CD4-positive, alpha-beta T cell (primary cell): Measurements from ENCODE around the gene BRME1. TPM values are rescaled to one million over a fixed set of nuclear protein-coding genes. Genes with fewer than 3 reads are reported as not detected.
"Not testable (repeated sequence)": the region's sequence is repeated elsewhere in the genome, so short reads cannot be mapped to it uniquely, and the experiment has no call there.

Experiments
- ATAC-seq: fragments of 200-7000 bp; cut with Tn5 transposase; one replicate; pipeline ENCODE4 v1.10.0; 2022; ENCODE audit warnings: mild to moderate bottlenecking; ENCODE audit not compliant: poor library complexity
- CTCF ChIA-PET: fragments of 350-600 bp; sonication (Branson Sonifier 250); formaldehyde crosslinking; loops from one replicate; lab custom pipeline; 2021; ENCODE audit warnings: antibody characterized with exemption, inconsistent platforms; lab: Charles Lee
- POLR2A ChIA-PET: fragments of 350-600 bp; sonication (Branson Sonifier 250); formaldehyde crosslinking; loops from one replicate; lab custom pipeline; 2021; ENCODE audit warnings: antibody characterized with exemption, inconsistent platforms; lab: Charles Lee
- DNase-seq, 14 experiments: peaks; one replicate each; pipeline ENCODE4 v3.0.0-alpha.2; 2013 to 2020; ENCODE audit warnings: mixed read lengths in 2 of 14
- H3K27ac ChIP-seq, 2 donors: one replicate each; pipeline versions ENCODE4 v1.5.1 to v1.7.0; 2013; ENCODE audit warnings: low read length in 2 of 2, low read depth in 1 of 2, mild to moderate bottlenecking in 1 of 2
- H3K27me3 ChIP-seq, 2 experiments: 1 replicate in 1 of 2; 2 replicates in 1 of 2; pipeline versions ENCODE4 v1.6.1 to v1.7.0; 2013; ENCODE audit warnings: low read length in 2 of 2, control low read depth in 1 of 2, mild to moderate bottlenecking in 1 of 2, moderate library complexity in 1 of 2; ENCODE audit not compliant: insufficient read depth in 2 of 2, control insufficient read depth in 1 of 2
- H3K36me3 ChIP-seq: one replicate; pipeline ENCODE4 v1.6.1; 2013; ENCODE audit warnings: low read length, control low read depth; ENCODE audit not compliant: insufficient read depth
- H3K4me1 ChIP-seq: one replicate; pipeline ENCODE4 v1.6.1; 2013; ENCODE audit warnings: low read length, control low read depth; ENCODE audit not compliant: insufficient read depth
- H3K4me3 ChIP-seq: one replicate; pipeline ENCODE4 v1.5.1; 2013; ENCODE audit warnings: mild to moderate bottlenecking, low read length, moderate library complexity
- H3K9me3 ChIP-seq, 2 experiments: 1 replicate in 1 of 2; 2 replicates in 1 of 2; pipeline versions ENCODE4 v1.6.1 to v1.7.0; 2013; ENCODE audit warnings: low read length in 2 of 2, mild to moderate bottlenecking in 2 of 2, control low read depth in 1 of 2, moderate library complexity in 1 of 2; ENCODE audit not compliant: control insufficient read depth in 1 of 2, insufficient read depth in 1 of 2
- H3K27ac Mint-ChIP-seq: one replicate; pipeline ENCODE4 v1.8.0; 2020; ENCODE audit warnings: mixed read lengths
- H3K27me3 Mint-ChIP-seq: one replicate; pipeline ENCODE4 v1.8.0; 2021; ENCODE audit warnings: mixed read lengths
- H3K36me3 Mint-ChIP-seq: one replicate; pipeline ENCODE4 v1.8.0; 2021; ENCODE audit warnings: low read depth, mixed read lengths
- H3K4me1 Mint-ChIP-seq: one replicate; pipeline ENCODE4 v1.8.0; 2021; ENCODE audit warnings: low read depth, mixed read lengths
- H3K4me3 Mint-ChIP-seq: one replicate; pipeline ENCODE4 v1.8.0; 2020; ENCODE audit warnings: mild to moderate bottlenecking, mixed read lengths
- H3K9me3 Mint-ChIP-seq: one replicate; pipeline ENCODE4 v1.8.0; 2020; ENCODE audit warnings: mixed read lengths
- intact Hi-C, 2 experiments: fragments of 100-400 bp; cut with DNase I in 1 of 2; cut with micrococcal nuclease in 1 of 2; formaldehyde crosslinking; loops; one replicate each; pipeline versions ENCODE4 v1.15.1 to v1.9.0; 2023 to 2025; cut with DNase I, micrococcal nuclease
- total RNA-seq, 174 experiments: library from RNA in 2 of 174; stranded (reverse) in 2 of 174; gene quantifications; one replicate each; pipeline ENCODE4 v1.2.3 and lab custom pipeline; 2021 to 2026
- TF ChIP-seq, protein P1 (sequence below): fragments of 200-600 bp; IDR thresholded peaks from one replicate; pipeline ENCODE4 v1.8.0; 2022; ENCODE audit warnings: antibody characterized with exemption, mild to moderate bottlenecking

BRME1 gene
- total RNA-seq, 2 experiments from 2014 or later: 1.1 to 1.3 TPM

- Mint-ChIP-seq H3K9me3 (no peaks in the 10 kb centered on the region), H3K4me3 (peak overlapping the region; percentile 56), H3K4me1 (peaks cover 30% of the 10 kb centered on the region), H3K27me3 (peaks cover 16% of the 10 kb centered on the region), H3K27ac (no peak overlapping the region), H3K36me3 (no peaks in the 10 kb centered on the region)
- Histone ChIP-seq H3K27ac (no peak overlapping the region), H3K27me3 (peaks cover 10 to 11% of the 10 kb centered on the region in 2 experiments), H3K36me3 (no peaks in the 10 kb centered on the region), H3K4me3 (no peak overlapping the region), H3K9me3 (no peaks in the 10 kb centered on the region), H3K4me1 (peaks cover 30% of the 10 kb centered on the region)
- intact Hi-C loops: loop anchor here in 1 of 2 experiments (5.0 kb wide), 1 partner anchor 432 kb away; no protein-coding TSS in a partner anchor
- ATAC-seq (no peak), DNase-seq (peak in 1 of 14 experiments; percentile 42)
- CTCF ChIA-PET: no interaction called here
- TF ChIP-seq, protein P1, sequence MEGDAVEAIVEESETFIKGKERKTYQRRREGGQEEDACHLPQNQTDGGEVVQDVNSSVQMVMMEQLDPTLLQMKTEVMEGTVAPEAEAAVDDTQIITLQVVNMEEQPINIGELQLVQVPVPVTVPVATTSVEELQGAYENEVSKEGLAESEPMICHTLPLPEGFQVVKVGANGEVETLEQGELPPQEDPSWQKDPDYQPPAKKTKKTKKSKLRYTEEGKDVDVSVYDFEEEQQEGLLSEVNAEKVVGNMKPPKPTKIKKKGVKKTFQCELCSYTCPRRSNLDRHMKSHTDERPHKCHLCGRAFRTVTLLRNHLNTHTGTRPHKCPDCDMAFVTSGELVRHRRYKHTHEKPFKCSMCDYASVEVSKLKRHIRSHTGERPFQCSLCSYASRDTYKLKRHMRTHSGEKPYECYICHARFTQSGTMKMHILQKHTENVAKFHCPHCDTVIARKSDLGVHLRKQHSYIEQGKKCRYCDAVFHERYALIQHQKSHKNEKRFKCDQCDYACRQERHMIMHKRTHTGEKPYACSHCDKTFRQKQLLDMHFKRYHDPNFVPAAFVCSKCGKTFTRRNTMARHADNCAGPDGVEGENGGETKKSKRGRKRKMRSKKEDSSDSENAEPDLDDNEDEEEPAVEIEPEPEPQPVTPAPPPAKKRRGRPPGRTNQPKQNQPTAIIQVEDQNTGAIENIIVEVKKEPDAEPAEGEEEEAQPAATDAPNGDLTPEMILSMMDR: no peak
- POLR2A ChIA-PET: interaction anchor here (7.2 kb wide), 1 partner anchor 74 kb away, joined by 85 read pairs; no protein-coding TSS in a partner anchor
Observed at GRCh38 chr19:13859361-13859880, 46.5 kb downstream of the BRME1 start.

- H3K36me3 ChIP-seq: no peaks in the 10 kb centered on the region
- ChIA-PET CTCF (interaction anchor here (0.8 kb wide), 1 partner anchor 32 kb away, joined by 3 read pairs; no protein-coding TSS in a partner anchor), POLR2A (no interaction called here)
- ATAC-seq (no peak), DNase-seq (no peak)
- H3K4me3 ChIP-seq: no peak overlapping the region
- peaks cover 13% of the 10 kb centered on the region for H3K4me1 Mint-ChIP-seq
- H3K9me3 Mint-ChIP-seq: no peaks in the 10 kb centered on the region
- no peaks in the 10 kb centered on the region for H3K27me3 Mint-ChIP-seq
- H3K9me3 ChIP-seq: no peaks in the 10 kb centered on the region
- no peak overlapping the region for H3K4me3 Mint-ChIP-seq
- TF ChIP-seq, protein P1: no peak
- H3K4me1 ChIP-seq: peaks cover 11% of the 10 kb centered on the region
- intact Hi-C loops: loop anchor here in 1 of 2 experiments (5.0 kb wide), 1 partner anchor 429 kb away; no protein-coding TSS in a partner anchor
- H3K27ac Mint-ChIP-seq: no peak overlapping the region
- no peak overlapping the region for H3K27ac ChIP-seq
- no peaks in the 10 kb centered on the region for H3K27me3 ChIP-seq
- no peaks in the 10 kb centered on the region for H3K36me3 Mint-ChIP-seq
Observed at GRCh38 chr19:13856497-13856896, 49.4 kb downstream of the BRME1 start.

- H3K9me3 Mint-ChIP-seq, H3K27me3 Mint-ChIP-seq, H3K4me3 ChIP-seq, intact Hi-C loops, DNase-seq, H3K4me3 Mint-ChIP-seq, H3K9me3 ChIP-seq, H3K36me3 Mint-ChIP-seq, H3K27me3 ChIP-seq, H3K36me3 ChIP-seq, ATAC-seq, H3K27ac Mint-ChIP-seq, H3K27ac ChIP-seq: not testable (repeated sequence)
- H3K4me1 Mint-ChIP-seq: peaks cover 23% of the 10 kb centered on the region
- POLR2A ChIA-PET: interaction anchor here (1.0 to 1.1 kb wide), 2 partner anchors 15 to 77 kb away, joined by 3 read pairs; partner anchors contain the start of gene C19orf53
- CTCF ChIA-PET: interaction anchor here (5.4 kb wide), 1 partner anchor 10 kb away, joined by 46 read pairs; no protein-coding TSS in a partner anchor
- H3K4me1 ChIP-seq: peaks cover 39% of the 10 kb centered on the region
Observed at GRCh38 chr19:13852171-13852707, 53.7 kb downstream of the BRME1 start.

GRCh38 chr19:13851734-13852114 is 54.2 kb downstream of the BRME1 start:
- H3K27ac Mint-ChIP-seq, H3K36me3 Mint-ChIP-seq, ATAC-seq, DNase-seq, H3K4me3 Mint-ChIP-seq, H3K9me3 ChIP-seq, H3K27me3 Mint-ChIP-seq, POLR2A ChIA-PET, H3K4me3 ChIP-seq, H3K36me3 ChIP-seq, H3K9me3 Mint-ChIP-seq, H3K27ac ChIP-seq, H3K27me3 ChIP-seq, intact Hi-C loops: not testable (repeated sequence)
- peaks cover 28% of the 10 kb centered on the region for H3K4me1 Mint-ChIP-seq
- H3K4me1 ChIP-seq: peaks cover 44% of the 10 kb centered on the region
- CTCF ChIA-PET: interaction anchor here (5.4 kb wide), 1 partner anchor 10 kb away, joined by 46 read pairs; no protein-coding TSS in a partner anchor
